ENCODE measurements around the gene ST3GAL2. TPM values are rescaled to one million over a fixed set of nuclear protein-coding genes. Genes with fewer than 3 reads are reported as not detected.
A peak's percentile ranks its signal among the peaks of the same experiment; 100 is the strongest.

The ST3GAL2 gene
- total RNA-seq, 2 donors from 2014 or later = 9.1 to 11.2 TPM

GRCh38 chr16:70375636-70376611 lies 63.0 kb downstream of the ST3GAL2 start:
- intact Hi-C loops (cut with DNase I) = no loop called here
- peaks cover 27% of the 10 kb centered on the region for H3K4me1 ChIP-seq
- peak in 1 of 4 donors; percentile 14 for DNase-seq
- no peak for ATAC-seq
- no peak overlapping the region for H3K27ac ChIP-seq
- TF ChIP-seq POLR2A (IDR thresholded peaks at IDR 0.05) = no peak
- TF ChIP-seq CTCF (IDR thresholded peaks at IDR 0.05) = no peak
- no peak overlapping the region for H3K4me3 ChIP-seq
- H3K27me3 ChIP-seq = no peaks in the 10 kb centered on the region
- WGBS, 2 donors = 93 to 94% methylated on average over 16 of the region's 16 CpGs
- no peaks in the 10 kb centered on the region for H3K9me3 ChIP-seq
- H3K36me3 ChIP-seq (replicated peaks in 1 of 2; ENCODE audit: insufficient read depth in 1 of 2, low read depth in 2 of 2) = peaks cover 0 to 27% of the 10 kb centered on the region in 2 donors

GRCh38 chr16:70374213-70374612 lies 64.7 kb downstream of the ST3GAL2 start:
- intact Hi-C loops (cut with DNase I) = no loop called here
- TF ChIP-seq CTCF (IDR thresholded peaks at IDR 0.05) (no peak), POLR2A (IDR thresholded peaks at IDR 0.05) (no peak)
- Histone ChIP-seq H3K4me3 (no peak overlapping the region), H3K27me3 (no peaks in the 10 kb centered on the region), H3K36me3 (replicated peaks in 1 of 2; ENCODE audit: insufficient read depth in 1 of 2, low read depth in 2 of 2) (peaks cover 0 to 33% of the 10 kb centered on the region in 2 donors), H3K27ac (no peak overlapping the region), H3K9me3 (no peaks in the 10 kb centered on the region), H3K4me1 (peaks cover 11% of the 10 kb centered on the region)
- no peak for ATAC-seq
- 96 to 100% methylated on average over 8 of the region's 8 CpGs for WGBS, 2 donors
- no peak for DNase-seq

- WGBS, 2 donors = 93 to 97% methylated on average over 22 of the region's 22 CpGs
- Histone ChIP-seq H3K9me3 (no peaks in the 10 kb centered on the region), H3K4me1 (peaks cover 11% of the 10 kb centered on the region), H3K36me3 (replicated peaks in 1 of 2; ENCODE audit: insufficient read depth in 1 of 2, low read depth in 2 of 2) (peaks cover 0 to 35% of the 10 kb centered on the region in 2 donors), H3K27me3 (no peaks in the 10 kb centered on the region), H3K4me3 (no peak overlapping the region), H3K27ac (no peak overlapping the region)
- DNase-seq = no peak
- no peak for ATAC-seq
- TF ChIP-seq POLR2A (IDR thresholded peaks at IDR 0.05) (no peak), CTCF (IDR thresholded peaks at IDR 0.05) (no peak)
- intact Hi-C loops (cut with DNase I) = no loop called here
Observed at GRCh38 chr16:70372921-70373728, 65.8 kb downstream of the ST3GAL2 start.

- 94 to 96% methylated on average over 10 of the region's 10 CpGs for WGBS, 2 donors
- no peak for TF ChIP-seq POLR2A (IDR thresholded peaks at IDR 0.05)
- TF ChIP-seq CTCF (IDR thresholded peaks at IDR 0.05) = no peak
- DNase-seq (no peak), ATAC-seq (no peak)
- peaks cover 11% of the 10 kb centered on the region for H3K4me1 ChIP-seq
- H3K9me3 ChIP-seq = no peaks in the 10 kb centered on the region
- no peak overlapping the region for H3K27ac ChIP-seq
- H3K4me3 ChIP-seq = no peak overlapping the region
- peaks cover 0 to 40% of the 10 kb centered on the region in 2 donors for H3K36me3 ChIP-seq (replicated peaks in 1 of 2; ENCODE audit: insufficient read depth in 1 of 2, low read depth in 2 of 2)
- intact Hi-C loops (cut with DNase I) = no loop called here
- no peaks in the 10 kb centered on the region for H3K27me3 ChIP-seq
Observed at GRCh38 chr16:70370924-70371323, 68.0 kb downstream of the ST3GAL2 start.
